Neural cell (in vitro differentiated cells): ENCODE data around the gene KRT7. TPM values are rescaled to one million over a fixed set of nuclear protein-coding genes. Genes with fewer than 3 reads are reported as not detected.

ENCODE experiments used
- H2AFZ ChIP-seq: fragments of 200-600, 300-800 bp; sonication (generic), shearing (Covaris generic); 2 replicates; pipeline ENCODE4 v1.6.0; 2014; ENCODE audit warnings: low read depth, mild to moderate bottlenecking, antibody characterized with exemption, low read length, moderate library complexity
- H3F3A ChIP-seq: fragments of 200-600 bp; shearing (Covaris generic); 2 replicates; pipeline ENCODE4 v1.6.1; 2016; ENCODE audit warnings: mild to moderate bottlenecking, moderate library complexity, mixed read lengths, antibody characterized with exemption, low read length; ENCODE audit not compliant: insufficient read depth, poor library complexity, severe bottlenecking
- H3K27ac ChIP-seq: fragments of 200-600, 300-800 bp; sonication (generic), shearing (Covaris generic); 2 replicates; pipeline ENCODE4 v1.5.1; 2014; ENCODE audit warnings: mild to moderate bottlenecking, low read length, moderate library complexity
- H3K27me3 ChIP-seq: fragments of 300-800, 200-600 bp; sonication (generic), shearing (Covaris generic); 2 replicates; pipeline ENCODE4 v1.6.0; 2014; ENCODE audit warnings: mild to moderate bottlenecking, low read depth, low read length, moderate library complexity; ENCODE audit not compliant: insufficient read depth
- H3K36me3 ChIP-seq: fragments of 300-800, 200-600 bp; sonication (generic), shearing (Covaris generic); 2 replicates; pipeline ENCODE4 v1.5.1; 2014; ENCODE audit warnings: mild to moderate bottlenecking, antibody characterized with exemption, low read length, moderate library complexity; ENCODE audit not compliant: insufficient read depth
- H3K4me2 ChIP-seq: fragments of 300-800, 200-600 bp; sonication (generic), shearing (Covaris generic); 2 replicates; pipeline ENCODE4 v1.6.0; 2014; ENCODE audit warnings: mild to moderate bottlenecking, low read length
- H3K4me3 ChIP-seq: fragments of 300-800, 200-600 bp; sonication (generic), shearing (Covaris generic); 2 replicates; pipeline ENCODE4 v1.5.1; 2014; ENCODE audit warnings: mild to moderate bottlenecking, low read length, moderate library complexity
- H3K79me2 ChIP-seq: fragments of 200-600 bp; shearing (Covaris generic); replicated peaks from 2 replicates; pipeline ENCODE4 v1.6.0; 2014; ENCODE audit warnings: mild to moderate bottlenecking, low read length, moderate library complexity; ENCODE audit not compliant: insufficient read depth
- H3K9ac ChIP-seq: fragments of 300-800, 200-600 bp; sonication (generic), shearing (Covaris generic); 2 replicates; pipeline ENCODE4 v1.6.1; 2016; ENCODE audit warnings: mild to moderate bottlenecking, low read length, mixed read lengths
- H3K9me2 ChIP-seq: fragments of 200-600 bp; shearing (Covaris generic); 2 replicates; pipeline ENCODE4 v1.6.1; 2016; ENCODE audit warnings: mild to moderate bottlenecking, low read length, mixed read lengths; ENCODE audit not compliant: insufficient read depth
- H3K9me3 ChIP-seq: fragments of 200-600, 300-800 bp; sonication (generic), shearing (Covaris generic); 2 replicates; pipeline ENCODE4 v1.6.1; 2016; ENCODE audit warnings: mild to moderate bottlenecking, mixed run types, low read length, moderate library complexity, mixed read lengths
- H4K20me1 ChIP-seq: fragments of 200-600 bp; shearing (Covaris generic); 2 replicates; pipeline ENCODE4 v1.6.1; 2016; ENCODE audit warnings: mild to moderate bottlenecking, mixed run types; ENCODE audit not compliant: insufficient read depth
- CTCF ChIP-seq: fragments of 450-650 bp; IDR thresholded peaks from 2 replicates; pipeline ENCODE4 v1.5.1; 2014; ENCODE audit warnings: antibody characterized with exemption, mild to moderate bottlenecking, moderate library complexity; ENCODE audit not compliant: poor library complexity, severe bottlenecking
- EP300 ChIP-seq: fragments of 450-650 bp; conservative IDR thresholded peaks from 2 replicates; pipeline ENCODE4 v1.6.1; 2014; ENCODE audit warnings: antibody characterized with exemption, mild to moderate bottlenecking, moderate library complexity; ENCODE audit not compliant: poor library complexity, severe bottlenecking
- EZH2 ChIP-seq: fragments of 200-600, 300-800 bp; shearing (Covaris generic), sonication (generic); IDR thresholded peaks from 2 replicates; pipeline ENCODE4 v1.6.1; 2014; ENCODE audit warnings: antibody characterized with exemption, low read length, borderline replicate concordance, mild to moderate bottlenecking; ENCODE audit not compliant: insufficient read depth, poor library complexity, severe bottlenecking
- MXI1 ChIP-seq: fragments of 450-650 bp; conservative IDR thresholded peaks from 2 replicates; pipeline ENCODE4 v1.6.1; 2014; ENCODE audit warnings: antibody characterized with exemption, mild to moderate bottlenecking; ENCODE audit not compliant: poor library complexity, severe bottlenecking
- POLR2AphosphoS5 ChIP-seq: IDR thresholded peaks from 2 replicates; pipeline ENCODE4 v1.6.1; 2012
- RAD21 ChIP-seq: fragments of 450-650 bp; conservative IDR thresholded peaks from 2 replicates; pipeline ENCODE4 v1.6.1; 2014; ENCODE audit warnings: antibody characterized with exemption, mild to moderate bottlenecking, moderate library complexity
- REST ChIP-seq: IDR thresholded peaks from 2 replicates; pipeline ENCODE4 v1.6.1; 2012; ENCODE audit warnings: borderline replicate concordance
- SMC3 ChIP-seq: fragments of 450-650 bp; conservative IDR thresholded peaks from 2 replicates; pipeline ENCODE4 v1.6.1; 2014; ENCODE audit warnings: antibody characterized with exemption, mild to moderate bottlenecking, moderate library complexity; ENCODE audit not compliant: poor library complexity
- TAF1 ChIP-seq: IDR thresholded peaks from 2 replicates; pipeline ENCODE4 v1.6.1; 2012; ENCODE audit warnings: low read depth
- polyA plus RNA-seq: library from polyadenylated mRNA; depleted of rRNA; stranded (reverse); fragments of >200 nt; gene quantifications from 2 replicates; pipeline ENCODE4 v1.2.3, GENCODE V29; 2014

Gene KRT7
- polyA plus RNA-seq, 1 donor from 2014 or later = not detected

GRCh38 chr12:52200086-52200780, 32.8 kb upstream of the KRT7 start:
- no peaks in the 10 kb centered on the region for H3K9me3 ChIP-seq
- no peak overlapping the region for H3K27ac ChIP-seq
- H3K9me2 ChIP-seq = no peaks in the 10 kb centered on the region
- no peaks in the 10 kb centered on the region for H3K79me2 ChIP-seq
- no peak overlapping the region for H3K4me2 ChIP-seq
- no peaks in the 10 kb centered on the region for H3K27me3 ChIP-seq
- H3K4me3 ChIP-seq = no peak overlapping the region
- no peaks in the 10 kb centered on the region for H3K36me3 ChIP-seq
- no peaks in the 10 kb centered on the region for H3F3A ChIP-seq
- no peak for TF ChIP-seq MXI1
- no peak for TF ChIP-seq RAD21
- TF ChIP-seq EZH2 = no peak
- no peak for TF ChIP-seq POLR2AphosphoS5
- no peak for TF ChIP-seq SMC3
- TF ChIP-seq EP300 = no peak
- TF ChIP-seq REST = no peak
- no peak for TF ChIP-seq TAF1
- TF ChIP-seq CTCF = no peak
- no peak overlapping the region for H2AFZ ChIP-seq
- H3K9ac ChIP-seq = no peak overlapping the region
- H4K20me1 ChIP-seq = no peaks in the 10 kb centered on the region

- Histone ChIP-seq H3K79me2 (no peaks in the 10 kb centered on the region), H3K36me3 (no peaks in the 10 kb centered on the region), H2AFZ (no peak overlapping the region), H4K20me1 (no peaks in the 10 kb centered on the region), H3K9ac (no peak overlapping the region), H3F3A (no peaks in the 10 kb centered on the region), H3K4me2 (no peak overlapping the region), H3K9me2 (no peaks in the 10 kb centered on the region), H3K27ac (no peak overlapping the region), H3K9me3 (no peaks in the 10 kb centered on the region), H3K27me3 (no peaks in the 10 kb centered on the region), H3K4me3 (no peak overlapping the region)
- TF ChIP-seq RAD21 = no peak
- no peak for TF ChIP-seq TAF1
- no peak for TF ChIP-seq SMC3
- TF ChIP-seq EZH2 = no peak
- no peak for TF ChIP-seq MXI1
- TF ChIP-seq POLR2AphosphoS5 = no peak
- TF ChIP-seq REST = no peak
- TF ChIP-seq CTCF = no peak
- TF ChIP-seq EP300 = no peak
These were observed 32.1 kb upstream of the KRT7 start for GRCh38 chr12:52200781-52201450.
